HG02943 (cell line): ENCODE measurements around the gene MRGPRX3.
"Not testable (repeated sequence)": the region's sequence is repeated elsewhere in the genome, so short reads cannot be mapped to it uniquely, and the experiment has no call there.

Source experiments
- ATAC-seq: cut with Tn5 transposase; IDR thresholded peaks from one replicate; pipeline ENCODE4 v1.9.1; 2021; ENCODE audit warnings: mild to moderate bottlenecking, low read depth, moderate library complexity; ENCODE audit not compliant: unreplicated experiment

Gene MRGPRX3

GRCh38 chr11:18132341-18132740 lies at the start of gene MRGPRX3:
MRGPRX3 (plus strand) TSS chr11:18132571; CDS start chr11:18137203, 4,632 bp downstream.
- ATAC-seq: no peak

- ATAC-seq: no peak
Measured at GRCh38 chr11:18088366-18088765, 44.0 kb upstream of the MRGPRX3 start.

- ATAC-seq: no peak
Measured at GRCh38 chr11:18088966-18089365, 43.4 kb upstream of the MRGPRX3 start.

- ATAC-seq: no peak
Measured at GRCh38 chr11:18091731-18092130, 40.6 kb upstream of the MRGPRX3 start.

- no peak for ATAC-seq
Measured at GRCh38 chr11:18093959-18094358, 38.4 kb upstream of the MRGPRX3 start.

- ATAC-seq: no peak
Measured at GRCh38 chr11:18100926-18101656, 31.3 kb upstream of the MRGPRX3 start.

GRCh38 chr11:18105086-18105801 lies 27.1 kb upstream of the MRGPRX3 start:
- ATAC-seq: no peak

GRCh38 chr11:18105802-18106574 lies 26.4 kb upstream of the MRGPRX3 start, which contains the start of gene SAAL1:
SAAL1 (minus strand) TSS chr11:18106082; CDS start chr11:18106041, 41 bp downstream.
- peak; percentile 83 for ATAC-seq

GRCh38 chr11:18106688-18107087 lies 25.7 kb upstream of the MRGPRX3 start:
- no peak for ATAC-seq

GRCh38 chr11:18108254-18108653 lies 24.1 kb upstream of the MRGPRX3 start:
- ATAC-seq: no peak

GRCh38 chr11:18111005-18111404 lies 21.4 kb upstream of the MRGPRX3 start:
- ATAC-seq: no peak

- no peak for ATAC-seq
Measured at GRCh38 chr11:18115360-18116127, 16.8 kb upstream of the MRGPRX3 start.

GRCh38 chr11:18121331-18121828 lies 11.0 kb upstream of the MRGPRX3 start:
- not testable (repeated sequence) for ATAC-seq

GRCh38 chr11:18131115-18131514 lies 1.3 kb upstream of the MRGPRX3 start:
- not testable (repeated sequence) for ATAC-seq

- no peak for ATAC-seq
Measured at GRCh38 chr11:18135308-18135707, 2.9 kb downstream of the MRGPRX3 start.

- no peak for ATAC-seq
Measured at GRCh38 chr11:18137186-18137800, 4.9 kb downstream of the MRGPRX3 start.

GRCh38 chr11:18140145-18140544 lies 7.8 kb downstream of the MRGPRX3 start:
- no peak for ATAC-seq

GRCh38 chr11:18144243-18144642 lies 11.9 kb downstream of the MRGPRX3 start:
- ATAC-seq: no peak

GRCh38 chr11:18145025-18145424 lies 12.7 kb downstream of the MRGPRX3 start:
- ATAC-seq: no peak

- ATAC-seq: no peak
Measured at GRCh38 chr11:18145837-18146236, 13.5 kb downstream of the MRGPRX3 start.
